Activated naive CD4-positive, alpha-beta T cell treated with anti-CD3 and anti-CD28 coated beads, Interleukin-2, amount 50 U/mL, for 24 hours (primary cell): Measurements from ENCODE around the gene MS4A15.

ENCODE experiments used
- H3K27ac Mint-ChIP-seq: one replicate; pipeline ENCODE4 v1.8.0; 2021; ENCODE audit warnings: mild to moderate bottlenecking, mixed read lengths
- H3K27me3 Mint-ChIP-seq: one replicate; pipeline ENCODE4 v1.8.0; 2021; ENCODE audit warnings: mixed read lengths
- H3K36me3 Mint-ChIP-seq: one replicate; pipeline ENCODE4 v1.8.0; 2021; ENCODE audit warnings: mixed read lengths
- H3K4me1 Mint-ChIP-seq: one replicate; pipeline ENCODE4 v1.8.0; 2021; ENCODE audit warnings: mixed read lengths
- H3K4me3 Mint-ChIP-seq: one replicate; pipeline ENCODE4 v1.8.0; 2021; ENCODE audit warnings: mild to moderate bottlenecking, mixed read lengths
- H3K9me3 Mint-ChIP-seq: one replicate; pipeline ENCODE4 v1.8.0; 2021; ENCODE audit warnings: mixed read lengths

Gene MS4A15

DNA sequence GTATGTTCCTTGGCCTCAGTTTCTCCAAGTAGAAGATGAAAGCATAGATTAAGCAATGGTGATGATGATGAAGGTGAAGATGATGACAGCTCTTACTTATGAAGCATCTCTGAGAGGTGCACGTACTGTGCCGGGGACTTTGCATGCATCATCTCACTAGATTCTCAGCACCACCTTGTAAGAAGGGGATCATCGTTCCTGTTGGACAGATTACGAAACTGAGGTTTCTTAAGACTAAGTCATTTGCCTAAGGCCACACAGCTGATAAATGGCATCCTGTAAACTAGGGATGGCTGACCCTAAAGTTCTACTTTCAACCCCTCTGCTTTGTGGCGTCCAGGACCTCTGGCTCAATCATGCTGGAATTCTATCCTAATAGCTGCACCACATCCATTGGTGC, 8.7 kb downstream of the MS4A15 start:
- Mint-ChIP-seq H3K4me3 (no peak overlapping the region), H3K36me3 (no peaks in the 10 kb centered on the region), H3K27me3 (peaks cover 11% of the 10 kb centered on the region), H3K4me1 (no peaks in the 10 kb centered on the region), H3K9me3 (no peaks in the 10 kb centered on the region), H3K27ac (no peak overlapping the region)

DNA sequence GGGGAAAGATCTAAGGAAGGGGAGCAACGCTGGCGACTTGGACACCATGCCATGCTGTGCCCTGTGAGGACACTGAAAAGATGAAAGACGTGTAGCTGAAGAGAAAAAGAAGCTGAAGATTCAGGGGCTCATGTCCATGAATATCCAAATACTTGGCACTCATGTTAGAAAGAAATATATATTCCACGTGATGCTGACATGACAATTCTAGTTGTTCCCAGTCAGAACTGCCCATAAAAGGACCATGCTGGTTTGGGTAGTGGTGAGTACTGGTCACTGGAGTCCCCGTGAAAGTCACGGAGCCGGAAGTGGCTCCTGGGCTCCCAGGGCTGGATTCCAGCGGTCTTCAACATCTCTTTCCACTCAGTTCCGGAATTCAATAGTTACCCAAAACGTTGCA, 9.9 kb downstream of the MS4A15 start:
- Mint-ChIP-seq H3K4me1 (no peaks in the 10 kb centered on the region), H3K27me3 (peaks cover 10% of the 10 kb centered on the region), H3K4me3 (no peak overlapping the region), H3K36me3 (no peaks in the 10 kb centered on the region), H3K9me3 (no peaks in the 10 kb centered on the region), H3K27ac (no peak overlapping the region)

DNA sequence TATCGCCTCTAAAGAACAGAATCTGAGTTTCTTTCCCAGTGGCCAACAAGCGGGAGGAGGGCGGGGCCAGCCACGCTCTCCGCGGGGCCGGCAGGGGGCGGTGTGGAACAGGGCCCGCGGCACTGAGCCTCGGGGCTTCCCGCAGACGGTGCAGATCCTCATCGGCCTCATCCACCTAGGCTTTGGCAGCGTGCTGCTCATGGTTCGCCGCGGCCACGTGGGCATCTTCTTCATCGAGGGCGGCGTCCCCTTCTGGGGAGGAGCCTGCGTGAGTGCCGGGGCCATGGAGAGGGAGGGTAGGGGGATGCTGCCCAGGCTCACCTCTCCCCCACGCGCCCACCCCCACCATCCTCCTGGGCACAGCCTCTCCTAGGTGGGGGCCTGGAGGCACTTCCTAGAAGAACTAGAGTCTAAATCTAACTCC, 10.7 kb downstream of the MS4A15 start:
- no peak overlapping the region for H3K4me3 Mint-ChIP-seq
- no peak overlapping the region for H3K27ac Mint-ChIP-seq
- no peaks in the 10 kb centered on the region for H3K9me3 Mint-ChIP-seq
- no peaks in the 10 kb centered on the region for H3K4me1 Mint-ChIP-seq
- peaks cover 10% of the 10 kb centered on the region for H3K27me3 Mint-ChIP-seq
- H3K36me3 Mint-ChIP-seq: no peaks in the 10 kb centered on the region

DNA sequence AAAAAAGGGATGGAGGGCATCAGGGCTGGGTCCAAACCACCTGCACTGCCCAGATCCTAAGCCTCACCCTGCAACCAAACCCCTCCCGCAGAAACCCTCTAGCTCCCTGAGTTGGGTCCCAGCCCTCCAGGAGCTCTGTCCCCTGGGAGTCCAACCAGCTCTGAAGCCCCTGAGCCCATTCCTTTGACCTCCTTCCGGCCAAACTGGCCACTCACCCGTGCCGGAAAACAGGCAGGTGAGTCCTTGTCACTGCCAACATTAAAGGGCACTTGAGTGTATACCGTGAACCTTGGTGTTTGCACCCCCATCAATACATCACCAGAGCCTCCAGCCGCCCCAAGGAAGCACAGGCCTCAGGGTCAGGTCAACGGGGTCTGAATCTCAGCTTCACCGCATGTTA, 11.5 kb downstream of the MS4A15 start:
- Mint-ChIP-seq H3K27ac (no peak overlapping the region), H3K4me3 (no peak overlapping the region), H3K4me1 (no peaks in the 10 kb centered on the region), H3K9me3 (no peaks in the 10 kb centered on the region), H3K36me3 (no peaks in the 10 kb centered on the region), H3K27me3 (peaks cover 10% of the 10 kb centered on the region)

DNA sequence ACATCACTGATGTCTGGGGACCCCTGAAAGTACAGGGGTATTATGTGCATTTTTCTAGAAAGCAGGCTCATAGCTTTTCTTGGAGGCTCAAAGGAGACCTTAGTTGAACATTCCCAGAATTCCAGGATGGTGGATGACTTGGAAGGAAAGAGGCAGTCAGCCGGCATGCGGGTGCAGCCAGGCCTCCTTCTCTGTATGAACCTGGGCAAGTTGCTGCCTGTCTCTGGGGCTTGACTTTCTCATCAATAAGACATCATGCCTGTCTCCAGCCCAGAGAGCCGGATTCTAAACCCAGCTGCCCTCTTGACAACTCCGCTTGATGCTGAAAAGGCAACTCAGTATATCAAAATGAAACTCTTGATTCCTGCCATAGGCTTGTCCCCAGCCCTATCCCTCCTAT, 12.6 kb downstream of the MS4A15 start:
- H3K36me3 Mint-ChIP-seq: no peaks in the 10 kb centered on the region
- H3K9me3 Mint-ChIP-seq: no peaks in the 10 kb centered on the region
- no peak overlapping the region for H3K27ac Mint-ChIP-seq
- H3K4me1 Mint-ChIP-seq: peaks cover under 1% of the 10 kb centered on the region
- no peak overlapping the region for H3K4me3 Mint-ChIP-seq
- H3K27me3 Mint-ChIP-seq: peaks cover 10% of the 10 kb centered on the region

DNA sequence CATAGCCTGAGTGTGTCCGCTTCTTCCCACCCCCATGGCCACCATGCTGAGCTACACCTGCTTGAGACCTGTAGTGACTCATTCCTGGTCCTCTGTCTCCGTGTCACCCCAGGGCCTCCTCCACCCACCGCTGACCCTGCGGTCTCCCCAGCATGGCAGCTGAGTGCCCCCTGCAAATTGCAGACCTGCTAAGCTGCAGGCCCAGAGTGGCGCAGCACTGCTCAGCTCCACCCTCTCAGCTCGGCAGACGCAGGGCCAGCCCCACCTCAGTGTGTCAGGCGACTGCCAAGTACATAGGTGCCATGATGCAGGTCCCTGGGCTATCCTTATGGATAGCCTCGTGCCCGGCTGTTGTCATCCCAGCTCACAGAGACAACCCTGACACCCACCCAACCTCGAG, 13.1 kb downstream of the MS4A15 start:
- Mint-ChIP-seq H3K4me3 (no peak overlapping the region), H3K36me3 (no peaks in the 10 kb centered on the region), H3K4me1 (peaks cover 6% of the 10 kb centered on the region), H3K9me3 (no peaks in the 10 kb centered on the region), H3K27me3 (peaks cover 10% of the 10 kb centered on the region), H3K27ac (no peak overlapping the region)

DNA sequence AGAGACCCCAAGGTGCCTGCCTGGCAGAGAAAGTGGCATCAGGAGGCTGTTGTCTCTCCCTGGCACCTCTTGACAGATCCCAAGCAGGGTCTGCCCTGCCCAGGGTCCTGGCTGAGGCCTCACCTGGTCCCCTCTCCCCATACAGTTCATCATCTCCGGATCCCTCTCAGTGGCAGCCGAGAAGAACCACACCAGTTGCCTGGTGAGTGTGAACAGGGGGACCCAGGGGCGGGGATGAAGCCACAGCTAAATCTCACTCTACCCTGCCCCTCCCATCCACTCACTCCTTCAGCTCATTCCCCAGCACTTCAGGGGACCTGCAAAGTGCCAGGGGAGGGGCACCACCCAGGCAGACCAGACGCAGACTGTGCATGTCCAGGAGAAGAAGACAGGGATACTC, 14.5 kb downstream of the MS4A15 start:
- Mint-ChIP-seq H3K36me3 (no peaks in the 10 kb centered on the region), H3K27me3 (peaks cover 7% of the 10 kb centered on the region)

DNA sequence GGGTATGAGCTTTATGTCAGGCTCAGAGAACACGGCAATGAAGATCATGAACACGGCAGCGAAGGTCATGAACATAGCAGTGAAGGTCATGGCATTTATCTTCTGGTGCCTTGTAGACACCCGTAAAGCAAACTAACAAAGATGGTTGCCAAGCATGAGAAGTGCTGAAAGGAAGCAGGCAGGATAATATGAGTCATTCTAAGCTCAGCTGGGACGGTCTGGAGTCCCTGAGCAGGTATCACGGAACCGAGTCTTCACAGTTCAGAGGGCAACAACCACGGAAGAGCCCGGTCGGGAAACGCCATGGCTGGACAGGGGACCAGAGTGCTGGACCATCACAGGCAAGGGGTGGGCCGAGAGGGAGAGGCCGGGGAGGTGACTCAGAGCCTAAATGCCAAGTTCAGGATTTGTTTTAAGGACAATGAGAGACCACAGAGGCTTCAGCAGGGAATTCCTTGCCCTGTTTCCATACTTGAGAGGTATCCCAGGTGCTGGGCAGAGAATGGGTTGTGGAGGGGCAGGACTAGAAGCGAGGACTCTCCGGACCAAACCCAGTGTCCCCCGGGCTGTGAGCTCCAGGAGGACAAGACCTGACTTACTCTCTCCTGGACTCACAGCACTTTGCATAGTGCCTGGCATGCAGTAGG, 15.3 kb downstream of the MS4A15 start:
- no peak overlapping the region for H3K4me3 Mint-ChIP-seq
- no peaks in the 10 kb centered on the region for H3K36me3 Mint-ChIP-seq
- no peaks in the 10 kb centered on the region for H3K9me3 Mint-ChIP-seq
- no peak overlapping the region for H3K27ac Mint-ChIP-seq
- peaks cover 15% of the 10 kb centered on the region for H3K4me1 Mint-ChIP-seq
- H3K27me3 Mint-ChIP-seq: peaks cover 2% of the 10 kb centered on the region

More for the DNA sequence above, 14.5 kb downstream of the MS4A15 start:
- Mint-ChIP-seq H3K4me1 (peaks cover 15% of the 10 kb centered on the region), H3K9me3 (no peaks in the 10 kb centered on the region), H3K27ac (no peak overlapping the region), H3K4me3 (no peak overlapping the region)

DNA sequence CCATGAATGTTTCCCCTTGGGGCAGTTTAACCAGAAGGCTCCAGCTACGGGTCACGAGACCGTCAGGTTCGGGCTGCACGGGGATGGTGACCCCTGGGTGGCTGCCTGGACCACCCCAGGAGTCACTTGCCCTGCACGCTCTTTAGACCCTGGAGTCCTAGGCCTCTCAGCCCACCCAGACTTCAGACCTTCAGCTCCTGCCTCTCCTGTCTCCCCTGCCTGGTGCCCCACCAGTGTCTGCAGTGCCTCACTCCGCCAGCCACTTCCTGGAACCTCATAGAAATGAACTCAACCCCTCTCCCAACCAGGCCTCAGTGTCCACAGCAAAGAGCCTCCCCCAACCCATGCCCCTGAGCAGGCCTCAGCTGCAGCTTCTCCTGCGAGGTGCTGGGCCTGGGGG, 16.0 kb downstream of the MS4A15 start:
- no peaks in the 10 kb centered on the region for H3K27me3 Mint-ChIP-seq
- no peak overlapping the region for H3K27ac Mint-ChIP-seq
- no peak overlapping the region for H3K4me3 Mint-ChIP-seq
- H3K9me3 Mint-ChIP-seq: no peaks in the 10 kb centered on the region
- no peaks in the 10 kb centered on the region for H3K36me3 Mint-ChIP-seq
- peaks cover 15% of the 10 kb centered on the region for H3K4me1 Mint-ChIP-seq

DNA sequence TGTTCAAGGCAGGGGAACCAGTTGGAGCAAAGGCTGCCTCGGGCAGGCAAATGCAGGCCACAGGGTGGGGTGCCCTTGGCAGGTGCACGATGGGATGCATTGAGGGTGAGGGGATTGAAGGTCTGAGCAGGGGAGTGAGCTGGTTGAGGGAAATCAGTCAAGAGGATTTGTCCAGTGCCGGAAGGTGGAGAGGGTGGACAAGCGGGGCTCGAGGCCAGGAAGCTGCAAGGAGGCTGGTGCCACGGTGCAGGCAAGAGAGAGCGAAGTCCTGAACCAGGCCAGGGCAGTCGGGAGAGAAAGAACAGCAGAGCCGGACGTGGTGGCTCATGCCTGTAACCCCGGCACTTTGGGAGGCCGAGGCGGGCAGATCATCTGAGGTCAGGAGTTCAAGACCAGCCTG, 18.1 kb downstream of the MS4A15 start:
- no peaks in the 10 kb centered on the region for H3K27me3 Mint-ChIP-seq
- peaks cover 15% of the 10 kb centered on the region for H3K4me1 Mint-ChIP-seq
- H3K27ac Mint-ChIP-seq: no peak overlapping the region
- H3K9me3 Mint-ChIP-seq: no peaks in the 10 kb centered on the region
- H3K36me3 Mint-ChIP-seq: no peaks in the 10 kb centered on the region
- H3K4me3 Mint-ChIP-seq: no peak overlapping the region

DNA sequence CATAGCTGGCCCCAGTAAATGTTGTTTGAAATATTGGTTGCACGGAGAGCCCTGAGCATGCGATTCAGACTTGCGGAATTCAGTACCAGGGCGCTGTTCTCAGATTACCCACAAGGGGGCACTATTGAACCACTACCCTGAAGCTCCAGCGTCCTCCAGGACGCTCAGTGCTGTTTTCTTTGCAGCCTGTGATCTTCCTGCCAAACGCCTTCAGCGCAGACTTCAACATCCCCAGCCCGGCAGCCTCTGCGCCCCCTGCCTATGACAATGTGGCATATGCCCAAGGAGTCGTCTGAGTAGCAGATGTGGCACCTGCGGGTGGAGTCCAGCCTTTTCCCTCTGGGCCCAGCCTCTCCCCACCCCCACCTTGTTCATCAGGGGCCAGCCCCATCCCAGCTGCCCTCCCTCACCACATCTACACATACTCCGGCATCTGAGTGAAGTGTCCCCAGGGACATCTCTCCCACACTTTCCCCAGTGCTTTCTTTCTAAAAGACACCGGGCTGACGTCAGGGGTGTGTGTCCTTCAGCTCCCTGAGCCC, 18.8 kb downstream of the MS4A15 start:
- Mint-ChIP-seq H3K4me3 (peak overlapping the region; percentile 11), H3K36me3 (no peaks in the 10 kb centered on the region), H3K4me1 (peaks cover 15% of the 10 kb centered on the region), H3K27me3 (no peaks in the 10 kb centered on the region), H3K9me3 (no peaks in the 10 kb centered on the region), H3K27ac (no peak overlapping the region)

DNA sequence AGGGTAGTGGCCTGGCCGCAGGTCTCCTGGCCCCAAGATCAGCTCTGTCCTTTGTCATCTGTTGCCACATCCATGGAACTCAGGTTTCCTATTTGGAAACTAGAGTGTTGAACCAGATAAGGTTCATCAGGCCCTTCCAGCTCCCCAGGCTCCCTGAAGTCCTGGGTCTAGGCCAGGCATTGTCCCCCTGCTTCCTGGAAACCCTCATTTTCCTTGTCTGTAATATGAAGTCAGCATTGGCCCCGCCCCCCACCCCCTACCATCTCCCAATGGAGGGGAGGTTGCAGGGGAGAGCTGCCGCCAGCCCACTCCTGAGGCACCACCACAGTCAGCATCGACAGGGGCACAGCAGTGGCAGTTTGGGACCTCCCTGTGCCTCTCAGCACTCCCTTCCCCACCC, 19.5 kb downstream of the MS4A15 start:
- Mint-ChIP-seq H3K9me3 (no peaks in the 10 kb centered on the region), H3K36me3 (no peaks in the 10 kb centered on the region), H3K4me3 (no peak overlapping the region), H3K27ac (no peak overlapping the region), H3K27me3 (no peaks in the 10 kb centered on the region), H3K4me1 (peaks cover 15% of the 10 kb centered on the region)

DNA sequence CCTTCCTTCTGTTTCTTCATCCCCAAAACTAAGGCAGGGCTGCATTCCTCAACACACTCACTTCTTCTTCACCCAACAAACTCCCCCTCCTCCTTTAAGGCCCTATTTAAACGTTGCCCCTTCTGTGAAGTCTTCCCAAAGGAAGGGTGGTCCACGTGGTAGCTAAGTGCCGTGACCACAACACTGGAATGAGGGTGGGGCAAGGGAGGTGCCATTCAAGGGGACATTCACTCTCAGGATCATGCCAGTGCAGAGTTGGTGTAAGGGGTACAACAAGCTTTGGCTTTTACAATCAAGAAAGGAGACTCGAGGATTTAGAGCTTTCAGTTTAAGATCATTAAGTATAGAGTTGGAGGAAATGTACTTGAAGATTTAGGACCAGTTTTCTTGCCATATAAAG, 20.4 kb downstream of the MS4A15 start:
- Mint-ChIP-seq H3K27ac (no peak overlapping the region), H3K36me3 (no peaks in the 10 kb centered on the region), H3K27me3 (no peaks in the 10 kb centered on the region), H3K4me1 (peaks cover 15% of the 10 kb centered on the region), H3K4me3 (no peak overlapping the region), H3K9me3 (no peaks in the 10 kb centered on the region)

DNA sequence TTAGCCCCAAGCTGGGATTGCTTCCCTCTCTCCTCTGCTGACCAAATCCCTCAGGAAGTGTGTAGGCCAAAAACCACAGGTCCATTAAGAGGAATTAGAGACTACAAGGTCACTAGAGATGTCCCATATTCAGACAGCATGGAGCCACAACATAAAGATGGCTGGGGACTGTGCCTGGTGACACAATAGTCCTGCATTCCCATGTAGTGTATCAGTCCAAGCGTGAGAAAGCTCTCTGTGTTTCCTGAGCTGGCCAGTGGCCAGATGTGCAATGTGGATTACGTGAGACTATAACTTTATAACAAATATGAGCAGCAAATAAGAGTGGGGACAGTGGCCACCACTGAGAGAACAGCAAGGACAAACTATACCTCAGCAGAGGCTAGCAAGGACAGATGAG, 20.9 kb downstream of the MS4A15 start:
- H3K36me3 Mint-ChIP-seq: no peaks in the 10 kb centered on the region
- H3K4me3 Mint-ChIP-seq: no peak overlapping the region
- H3K9me3 Mint-ChIP-seq: no peaks in the 10 kb centered on the region
- no peaks in the 10 kb centered on the region for H3K27me3 Mint-ChIP-seq
- H3K4me1 Mint-ChIP-seq: peaks cover 15% of the 10 kb centered on the region
- H3K27ac Mint-ChIP-seq: no peak overlapping the region

DNA sequence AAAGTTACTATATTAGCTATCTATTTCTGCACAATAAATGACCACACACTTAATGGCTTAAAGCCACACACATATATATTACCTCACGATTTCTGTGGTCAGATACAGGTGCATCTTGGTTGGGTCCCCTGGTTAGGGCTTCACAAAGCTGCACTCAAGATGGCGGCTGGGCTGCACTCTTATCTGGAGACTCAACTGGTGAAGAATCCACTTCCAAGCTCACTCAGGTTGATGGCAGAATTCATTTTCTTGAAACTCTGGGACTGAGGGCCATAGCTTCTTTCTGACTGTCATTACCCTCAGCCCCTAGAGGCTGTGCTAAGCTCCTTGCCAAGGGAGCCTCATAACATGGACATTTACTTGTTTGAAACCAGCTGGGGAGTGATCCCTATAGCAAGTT, 23.4 kb downstream of the MS4A15 start:
- Mint-ChIP-seq H3K4me3 (no peak overlapping the region), H3K36me3 (no peaks in the 10 kb centered on the region), H3K9me3 (no peaks in the 10 kb centered on the region), H3K4me1 (peaks cover 9% of the 10 kb centered on the region), H3K27ac (no peak overlapping the region), H3K27me3 (no peaks in the 10 kb centered on the region)

DNA sequence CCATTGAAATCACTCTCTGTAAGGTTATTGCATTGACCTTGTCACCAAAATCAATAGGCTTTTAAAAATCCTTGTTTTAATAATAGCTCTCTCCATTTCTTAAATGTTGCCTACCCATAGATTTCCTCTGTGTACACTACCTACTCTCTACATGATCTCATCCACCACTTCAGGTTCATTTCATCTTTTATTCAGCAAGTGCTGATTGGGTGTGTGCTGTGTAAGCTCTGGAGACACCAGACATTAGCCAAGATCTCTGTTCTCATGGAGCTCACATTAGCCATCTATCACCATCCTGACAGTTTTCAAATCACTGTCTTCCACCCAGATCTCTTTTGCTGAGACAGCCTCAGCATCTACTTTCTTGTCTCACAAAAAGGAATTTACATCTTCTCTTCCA, 24.1 kb downstream of the MS4A15 start:
- peaks cover 2% of the 10 kb centered on the region for H3K4me1 Mint-ChIP-seq
- H3K9me3 Mint-ChIP-seq: no peaks in the 10 kb centered on the region
- no peaks in the 10 kb centered on the region for H3K27me3 Mint-ChIP-seq
- H3K27ac Mint-ChIP-seq: no peak overlapping the region
- H3K4me3 Mint-ChIP-seq: no peak overlapping the region
- no peaks in the 10 kb centered on the region for H3K36me3 Mint-ChIP-seq
